ENCODE measurements around the gene SHISAL2B.

Gene SHISAL2B

GRCh38 chr5:64744914-64745313, 54.6 kb downstream of the SHISAL2B start:
- H3K4me1 ChIP-seq (ENCODE audit: control insufficient read depth in 5 of 5, insufficient read depth in 5 of 5, low read length in 5 of 5) = peaks cover 0 to 8% (median 0%) of the 10 kb centered on the region in 5 donors
- H3K9me3 ChIP-seq (ENCODE audit: control insufficient read depth in 5 of 5, low read length in 5 of 5) = no peaks in the 10 kb centered on the region
- H3K4me3 ChIP-seq (ENCODE audit: low read depth in 1 of 5, low read length in 5 of 5) = no peak overlapping the region
- H3K27me3 ChIP-seq (ENCODE audit: control insufficient read depth in 5 of 5, insufficient read depth in 4 of 5, low read length in 5 of 5) = no peaks in the 10 kb centered on the region
- no peak overlapping the region for H3K27ac ChIP-seq (ENCODE audit: low read depth, low read length)
- H3K9ac ChIP-seq (ENCODE audit: low read length in 5 of 5) = no peak overlapping the region
- H3K36me3 ChIP-seq (ENCODE audit: control insufficient read depth in 5 of 5, insufficient read depth in 5 of 5, low read length in 5 of 5) = peaks cover 5 to 15% (median 10%) of the 10 kb centered on the region in 5 donors

GRCh38 chr5:64746446-64746845, 56.1 kb downstream of the SHISAL2B start:
- no peak overlapping the region for H3K9ac ChIP-seq (ENCODE audit: low read length in 5 of 5)
- no peaks in the 10 kb centered on the region for H3K27me3 ChIP-seq (ENCODE audit: control insufficient read depth in 5 of 5, insufficient read depth in 4 of 5, low read length in 5 of 5)
- no peak overlapping the region for H3K27ac ChIP-seq (ENCODE audit: low read depth, low read length)
- no peak overlapping the region for H3K4me3 ChIP-seq (ENCODE audit: low read depth in 1 of 5, low read length in 5 of 5)
- peaks cover 0 to 9% (median 4%) of the 10 kb centered on the region in 5 donors for H3K36me3 ChIP-seq (ENCODE audit: control insufficient read depth in 5 of 5, insufficient read depth in 5 of 5, low read length in 5 of 5)
- H3K9me3 ChIP-seq (ENCODE audit: control insufficient read depth in 5 of 5, low read length in 5 of 5) = no peaks in the 10 kb centered on the region
- peaks cover 0 to 8% (median 0%) of the 10 kb centered on the region in 5 donors for H3K4me1 ChIP-seq (ENCODE audit: control insufficient read depth in 5 of 5, insufficient read depth in 5 of 5, low read length in 5 of 5)

- Histone ChIP-seq H3K4me1 (ENCODE audit: control insufficient read depth in 5 of 5, insufficient read depth in 5 of 5, low read length in 5 of 5) (no peaks in the 10 kb centered on the region), H3K9ac (ENCODE audit: low read length in 5 of 5) (no peak overlapping the region), H3K36me3 (ENCODE audit: control insufficient read depth in 5 of 5, insufficient read depth in 5 of 5, low read length in 5 of 5) (peaks cover 2 to 23% (median 8%) of the 10 kb centered on the region in 5 donors), H3K27me3 (ENCODE audit: control insufficient read depth in 5 of 5, insufficient read depth in 4 of 5, low read length in 5 of 5) (no peaks in the 10 kb centered on the region), H3K27ac (ENCODE audit: low read depth, low read length) (no peak overlapping the region), H3K9me3 (ENCODE audit: control insufficient read depth in 5 of 5, low read length in 5 of 5) (no peaks in the 10 kb centered on the region), H3K4me3 (ENCODE audit: low read depth in 1 of 5, low read length in 5 of 5) (no peak overlapping the region)
These were observed 59.1 kb downstream of the SHISAL2B start for GRCh38 chr5:64749385-64749784.

GRCh38 chr5:64754066-64754465, 63.8 kb downstream of the SHISAL2B start:
- Histone ChIP-seq H3K9me3 (ENCODE audit: control insufficient read depth in 5 of 5, low read length in 5 of 5) (no peaks in the 10 kb centered on the region), H3K4me3 (ENCODE audit: low read depth in 1 of 5, low read length in 5 of 5) (no peak overlapping the region), H3K36me3 (ENCODE audit: control insufficient read depth in 5 of 5, insufficient read depth in 5 of 5, low read length in 5 of 5) (peaks cover 2 to 20% (median 8%) of the 10 kb centered on the region in 5 donors), H3K4me1 (ENCODE audit: control insufficient read depth in 5 of 5, insufficient read depth in 5 of 5, low read length in 5 of 5) (peaks cover 0 to 8% (median 3%) of the 10 kb centered on the region in 5 donors), H3K9ac (ENCODE audit: low read length in 5 of 5) (no peak overlapping the region), H3K27ac (ENCODE audit: low read depth, low read length) (no peak overlapping the region), H3K27me3 (ENCODE audit: control insufficient read depth in 5 of 5, insufficient read depth in 4 of 5, low read length in 5 of 5) (no peaks in the 10 kb centered on the region)

- no peak overlapping the region for H3K9ac ChIP-seq (ENCODE audit: low read length in 5 of 5)
- H3K36me3 ChIP-seq (ENCODE audit: control insufficient read depth in 5 of 5, insufficient read depth in 5 of 5, low read length in 5 of 5) = peaks cover 2 to 12% (median 4%) of the 10 kb centered on the region in 5 donors
- no peaks in the 10 kb centered on the region for H3K9me3 ChIP-seq (ENCODE audit: control insufficient read depth in 5 of 5, low read length in 5 of 5)
- H3K4me1 ChIP-seq (ENCODE audit: control insufficient read depth in 5 of 5, insufficient read depth in 5 of 5, low read length in 5 of 5) = peaks cover 0 to 12% (median 5%) of the 10 kb centered on the region in 5 donors
- no peak overlapping the region for H3K27ac ChIP-seq (ENCODE audit: low read depth, low read length)
- no peaks in the 10 kb centered on the region for H3K27me3 ChIP-seq (ENCODE audit: control insufficient read depth in 5 of 5, insufficient read depth in 4 of 5, low read length in 5 of 5)
- H3K4me3 ChIP-seq (ENCODE audit: low read depth in 1 of 5, low read length in 5 of 5) = no peak overlapping the region
These were observed 68.6 kb downstream of the SHISAL2B start for GRCh38 chr5:64758901-64759300.

GRCh38 chr5:64759960-64760660, 69.8 kb downstream of the SHISAL2B start:
- Histone ChIP-seq H3K27ac (ENCODE audit: low read depth, low read length) (no peak overlapping the region), H3K36me3 (ENCODE audit: control insufficient read depth in 5 of 5, insufficient read depth in 5 of 5, low read length in 5 of 5) (peaks cover 8 to 19% (median 11%) of the 10 kb centered on the region in 5 donors), H3K9ac (ENCODE audit: low read length in 5 of 5) (no peak overlapping the region), H3K9me3 (ENCODE audit: control insufficient read depth in 5 of 5, low read length in 5 of 5) (no peaks in the 10 kb centered on the region), H3K4me1 (ENCODE audit: control insufficient read depth in 5 of 5, insufficient read depth in 5 of 5, low read length in 5 of 5) (peaks cover 0 to 12% (median 5%) of the 10 kb centered on the region in 5 donors), H3K27me3 (ENCODE audit: control insufficient read depth in 5 of 5, insufficient read depth in 4 of 5, low read length in 5 of 5) (no peaks in the 10 kb centered on the region), H3K4me3 (ENCODE audit: low read depth in 1 of 5, low read length in 5 of 5) (no peak overlapping the region)

- H3K9ac ChIP-seq (ENCODE audit: low read length in 5 of 5) = no peak overlapping the region
- H3K27ac ChIP-seq (ENCODE audit: low read depth, low read length) = no peak overlapping the region
- H3K4me1 ChIP-seq (ENCODE audit: control insufficient read depth in 5 of 5, insufficient read depth in 5 of 5, low read length in 5 of 5) = peaks cover 2 to 31% (median 27%) of the 10 kb centered on the region in 5 donors
- H3K36me3 ChIP-seq (ENCODE audit: control insufficient read depth in 5 of 5, insufficient read depth in 5 of 5, low read length in 5 of 5) = peaks cover 8 to 20% (median 11%) of the 10 kb centered on the region in 5 donors
- H3K4me3 ChIP-seq (ENCODE audit: low read depth in 1 of 5, low read length in 5 of 5) = no peak overlapping the region
- no peaks in the 10 kb centered on the region for H3K27me3 ChIP-seq (ENCODE audit: control insufficient read depth in 5 of 5, insufficient read depth in 4 of 5, low read length in 5 of 5)
- H3K9me3 ChIP-seq (ENCODE audit: control insufficient read depth in 5 of 5, low read length in 5 of 5) = no peaks in the 10 kb centered on the region
These were observed 73.7 kb downstream of the SHISAL2B start for GRCh38 chr5:64763948-64764503.

- no peaks in the 10 kb centered on the region for H3K9me3 ChIP-seq (ENCODE audit: control insufficient read depth in 5 of 5, low read length in 5 of 5)
- no peak overlapping the region for H3K4me3 ChIP-seq (ENCODE audit: low read depth in 1 of 5, low read length in 5 of 5)
- H3K27ac ChIP-seq (ENCODE audit: low read depth, low read length) = no peak overlapping the region
- peak overlapping the region in 1 of 5 donors; percentile 0 for H3K9ac ChIP-seq (ENCODE audit: low read length in 5 of 5)
- no peaks in the 10 kb centered on the region for H3K27me3 ChIP-seq (ENCODE audit: control insufficient read depth in 5 of 5, insufficient read depth in 4 of 5, low read length in 5 of 5)
- peaks cover 8 to 16% (median 11%) of the 10 kb centered on the region in 5 donors for H3K36me3 ChIP-seq (ENCODE audit: control insufficient read depth in 5 of 5, insufficient read depth in 5 of 5, low read length in 5 of 5)
- peaks cover 2 to 42% (median 40%) of the 10 kb centered on the region in 5 donors for H3K4me1 ChIP-seq (ENCODE audit: control insufficient read depth in 5 of 5, insufficient read depth in 5 of 5, low read length in 5 of 5)
These were observed 75.7 kb downstream of the SHISAL2B start for GRCh38 chr5:64765804-64766504.

- Histone ChIP-seq H3K4me3 (ENCODE audit: low read depth in 1 of 5, low read length in 5 of 5) (peak overlapping the region; percentile 94 to 100 (median 98)), H3K4me1 (ENCODE audit: control insufficient read depth in 5 of 5, insufficient read depth in 5 of 5, low read length in 5 of 5) (peaks cover 2 to 42% (median 40%) of the 10 kb centered on the region in 5 donors), H3K36me3 (ENCODE audit: control insufficient read depth in 5 of 5, insufficient read depth in 5 of 5, low read length in 5 of 5) (peaks cover 8 to 11% (median 9%) of the 10 kb centered on the region in 5 donors), H3K9ac (ENCODE audit: low read length in 5 of 5) (peak overlapping the region; percentile 79 to 99 (median 96)), H3K27ac (ENCODE audit: low read depth, low read length) (no peak overlapping the region), H3K27me3 (ENCODE audit: control insufficient read depth in 5 of 5, insufficient read depth in 4 of 5, low read length in 5 of 5) (no peaks in the 10 kb centered on the region), H3K9me3 (ENCODE audit: control insufficient read depth in 5 of 5, low read length in 5 of 5) (no peaks in the 10 kb centered on the region)
These were observed 76.6 kb downstream of the SHISAL2B start for GRCh38 chr5:64766941-64767340.

All from subcutaneous abdominal adipose tissue (tissue), 5 donors.